ENCODE results near the gene RNF2. TPM values are rescaled to one million over a fixed set of nuclear protein-coding genes. Genes with fewer than 3 reads are reported as not detected.

RNF2 gene
- total RNA-seq, 1 donor from 2014 or later = 44.5 TPM

GRCh38 chr1:185087101-185087500 lies 41.7 kb downstream of the RNF2 start:
- H3K4me1 Mint-ChIP-seq (ENCODE audit: unreplicated experiment) = peaks cover 13% of the 10 kb centered on the region
- H3K9me3 Mint-ChIP-seq (ENCODE audit: unreplicated experiment) = no peaks in the 10 kb centered on the region
- peak overlapping the region; percentile 19 for H3K27ac Mint-ChIP-seq (ENCODE audit: unreplicated experiment)
- TF ChIP-seq CTCF (IDR thresholded peaks at IDR 0.05; ENCODE audit: unreplicated experiment) = no peak
- no peaks in the 10 kb centered on the region for H3K27me3 Mint-ChIP-seq (ENCODE audit: unreplicated experiment)
- peaks cover 19% of the 10 kb centered on the region for H3K36me3 Mint-ChIP-seq (ENCODE audit: low read depth, unreplicated experiment)
- H3K4me3 Mint-ChIP-seq (ENCODE audit: unreplicated experiment) = no peak overlapping the region
- no peak for DNase-seq (ENCODE audit: low spot score)

- H3K27me3 Mint-ChIP-seq (ENCODE audit: unreplicated experiment) = no peaks in the 10 kb centered on the region
- H3K4me1 Mint-ChIP-seq (ENCODE audit: unreplicated experiment) = peaks cover 13% of the 10 kb centered on the region
- no peak for TF ChIP-seq CTCF (IDR thresholded peaks at IDR 0.05; ENCODE audit: unreplicated experiment)
- no peaks in the 10 kb centered on the region for H3K9me3 Mint-ChIP-seq (ENCODE audit: unreplicated experiment)
- H3K27ac Mint-ChIP-seq (ENCODE audit: unreplicated experiment) = no peak overlapping the region
- no peak for DNase-seq (ENCODE audit: low spot score)
- no peak overlapping the region for H3K4me3 Mint-ChIP-seq (ENCODE audit: unreplicated experiment)
- H3K36me3 Mint-ChIP-seq (ENCODE audit: low read depth, unreplicated experiment) = peaks cover 19% of the 10 kb centered on the region
These were observed 42.4 kb downstream of the RNF2 start for GRCh38 chr1:185087746-185088145.

- Mint-ChIP-seq H3K27me3 (ENCODE audit: unreplicated experiment) (no peaks in the 10 kb centered on the region), H3K36me3 (ENCODE audit: low read depth, unreplicated experiment) (peaks cover 24% of the 10 kb centered on the region), H3K4me3 (ENCODE audit: unreplicated experiment) (no peak overlapping the region), H3K9me3 (ENCODE audit: unreplicated experiment) (no peaks in the 10 kb centered on the region), H3K4me1 (ENCODE audit: unreplicated experiment) (peaks cover 6% of the 10 kb centered on the region), H3K27ac (ENCODE audit: unreplicated experiment) (no peak overlapping the region)
- no peak for TF ChIP-seq CTCF (IDR thresholded peaks at IDR 0.05; ENCODE audit: unreplicated experiment)
- no peak for DNase-seq (ENCODE audit: low spot score)
These were observed 46.1 kb downstream of the RNF2 start for GRCh38 chr1:185091480-185091879.

- Mint-ChIP-seq H3K4me3 (ENCODE audit: unreplicated experiment) (no peak overlapping the region), H3K9me3 (ENCODE audit: unreplicated experiment) (no peaks in the 10 kb centered on the region), H3K4me1 (ENCODE audit: unreplicated experiment) (peaks cover 9% of the 10 kb centered on the region), H3K36me3 (ENCODE audit: low read depth, unreplicated experiment) (peaks cover 11% of the 10 kb centered on the region), H3K27me3 (ENCODE audit: unreplicated experiment) (no peaks in the 10 kb centered on the region), H3K27ac (ENCODE audit: unreplicated experiment) (no peak overlapping the region)
- TF ChIP-seq CTCF (IDR thresholded peaks at IDR 0.05; ENCODE audit: unreplicated experiment) = no peak
- DNase-seq (ENCODE audit: low spot score) = no peak
These were observed 49.4 kb downstream of the RNF2 start for GRCh38 chr1:185094761-185095160.

- Mint-ChIP-seq H3K27ac (ENCODE audit: unreplicated experiment) (no peak overlapping the region), H3K27me3 (ENCODE audit: unreplicated experiment) (no peaks in the 10 kb centered on the region), H3K9me3 (ENCODE audit: unreplicated experiment) (no peaks in the 10 kb centered on the region), H3K36me3 (ENCODE audit: low read depth, unreplicated experiment) (peaks cover 11% of the 10 kb centered on the region), H3K4me1 (ENCODE audit: unreplicated experiment) (peaks cover 9% of the 10 kb centered on the region), H3K4me3 (ENCODE audit: unreplicated experiment) (no peak overlapping the region)
- no peak for DNase-seq (ENCODE audit: low spot score)
- no peak for TF ChIP-seq CTCF (IDR thresholded peaks at IDR 0.05; ENCODE audit: unreplicated experiment)
These were observed 51.2 kb downstream of the RNF2 start for GRCh38 chr1:185096531-185096930.

Data from endothelial cell (in vitro differentiated cells).